ENCODE data around the gene DHX34. TPM values are rescaled to one million over a fixed set of nuclear protein-coding genes. Genes with fewer than 3 reads are reported as not detected.

Gene DHX34
- total and polyA plus RNA-seq, 9 of the 15 experiments (the other 6 are each of a cell fraction or from before 2014, with no cell fraction given) = 0.36 to 42.0 (median 15.0) TPM

GRCh38 chr19:47421844-47422395, 72.8 kb downstream of the DHX34 start (continued):
- TF ChIP-seq CUX1 (CRISPR knock-in tag; IDR thresholded peaks at IDR 0.05) = no peak
- TF ChIP-seq SNIP1 (IDR thresholded peaks at IDR 0.05; ENCODE audit: low read depth) = no peak
- no peak for TF ChIP-seq SPI1 (IDR thresholded peaks at IDR 0.05; ENCODE audit: borderline replicate concordance, low read depth, low read length)
- TF ChIP-seq ZC3H4 (CRISPR knock-in tag; IDR thresholded peaks at IDR 0.05; ENCODE audit: borderline replicate concordance) = no peak
- TF ChIP-seq ZNF766 (CRISPR knock-in tag; conservative IDR thresholded peaks at IDR 0.05) = no peak
- no peak for TF ChIP-seq FOXM1 (IDR thresholded peaks at IDR 0.05; ENCODE audit: low read depth)
- no peak for TF ChIP-seq FOXM1 (CRISPR knock-in tag; IDR thresholded peaks at IDR 0.05; ENCODE audit: low read depth)
- TF ChIP-seq POLR2A (conservative IDR thresholded peaks at IDR 0.05) = no peak
